HG03159 (cell line): Measurements from ENCODE around the gene DPP3.
"Not testable (repeated sequence)": the region's sequence is repeated elsewhere in the genome, so short reads cannot be mapped to it uniquely, and the experiment has no call there.

Source experiments
- ATAC-seq: cut with Tn5 transposase; IDR thresholded peaks from one replicate; pipeline ENCODE4 v1.9.1; 2021; ENCODE audit warnings: mild to moderate bottlenecking, moderate library complexity; ENCODE audit not compliant: unreplicated experiment

Gene DPP3, protein sequence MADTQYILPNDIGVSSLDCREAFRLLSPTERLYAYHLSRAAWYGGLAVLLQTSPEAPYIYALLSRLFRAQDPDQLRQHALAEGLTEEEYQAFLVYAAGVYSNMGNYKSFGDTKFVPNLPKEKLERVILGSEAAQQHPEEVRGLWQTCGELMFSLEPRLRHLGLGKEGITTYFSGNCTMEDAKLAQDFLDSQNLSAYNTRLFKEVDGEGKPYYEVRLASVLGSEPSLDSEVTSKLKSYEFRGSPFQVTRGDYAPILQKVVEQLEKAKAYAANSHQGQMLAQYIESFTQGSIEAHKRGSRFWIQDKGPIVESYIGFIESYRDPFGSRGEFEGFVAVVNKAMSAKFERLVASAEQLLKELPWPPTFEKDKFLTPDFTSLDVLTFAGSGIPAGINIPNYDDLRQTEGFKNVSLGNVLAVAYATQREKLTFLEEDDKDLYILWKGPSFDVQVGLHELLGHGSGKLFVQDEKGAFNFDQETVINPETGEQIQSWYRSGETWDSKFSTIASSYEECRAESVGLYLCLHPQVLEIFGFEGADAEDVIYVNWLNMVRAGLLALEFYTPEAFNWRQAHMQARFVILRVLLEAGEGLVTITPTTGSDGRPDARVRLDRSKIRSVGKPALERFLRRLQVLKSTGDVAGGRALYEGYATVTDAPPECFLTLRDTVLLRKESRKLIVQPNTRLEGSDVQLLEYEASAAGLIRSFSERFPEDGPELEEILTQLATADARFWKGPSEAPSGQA

DNA sequence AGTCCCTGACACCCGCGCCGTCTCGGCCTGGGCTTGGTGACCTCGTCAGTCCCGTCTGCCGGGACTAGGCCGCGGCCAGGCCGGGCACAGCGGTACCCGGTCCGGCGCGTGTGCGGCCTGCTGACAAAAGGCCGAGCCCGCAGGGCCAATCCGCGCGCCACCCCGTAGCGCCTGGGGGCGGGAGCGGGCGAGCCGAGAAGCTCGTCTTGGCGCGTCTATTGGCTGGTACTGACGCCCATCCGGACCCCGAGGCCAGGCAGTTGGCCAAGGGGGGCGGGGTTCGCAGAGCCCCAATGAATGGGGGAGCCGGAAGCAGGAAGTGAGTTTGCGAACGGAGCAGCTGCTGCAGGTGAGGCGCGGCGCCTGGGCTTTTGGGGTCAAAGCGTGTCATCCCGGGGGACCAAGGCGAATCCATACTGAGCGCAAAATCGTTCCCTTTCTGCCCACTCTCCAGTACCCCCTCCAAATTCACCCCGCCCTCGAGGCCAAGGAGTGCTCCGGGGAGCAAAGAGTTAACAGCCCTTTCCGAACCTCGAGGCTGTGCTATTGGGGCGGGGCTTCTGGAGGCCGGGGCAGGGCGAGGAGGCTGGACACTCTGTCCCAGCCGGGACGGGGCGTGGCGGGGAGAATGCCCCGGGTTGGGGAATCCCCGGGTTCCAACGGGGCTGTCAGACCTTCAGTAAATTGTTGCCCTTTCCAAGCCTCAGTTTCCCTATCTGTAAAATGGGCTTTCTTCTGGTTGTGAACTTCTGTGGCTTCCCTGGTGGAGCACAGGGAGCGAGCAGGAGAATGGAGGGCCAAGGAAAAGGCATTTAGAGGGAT lies at the start of gene DPP3:
Gene DPP3, plus strand, starts transcription at position 318 of the 822 bp plus-strand sequence. CDS start 1,767 bp downstream, outside the sequence.
- peak; percentile 83 for ATAC-seq

GRCh38 chr11:66431287-66431686 lies 48.9 kb upstream of the DPP3 start:
- ATAC-seq = not testable (repeated sequence)

GRCh38 chr11:66431871-66432329 lies 48.3 kb upstream of the DPP3 start:
- ATAC-seq = not testable (repeated sequence)

DNA sequence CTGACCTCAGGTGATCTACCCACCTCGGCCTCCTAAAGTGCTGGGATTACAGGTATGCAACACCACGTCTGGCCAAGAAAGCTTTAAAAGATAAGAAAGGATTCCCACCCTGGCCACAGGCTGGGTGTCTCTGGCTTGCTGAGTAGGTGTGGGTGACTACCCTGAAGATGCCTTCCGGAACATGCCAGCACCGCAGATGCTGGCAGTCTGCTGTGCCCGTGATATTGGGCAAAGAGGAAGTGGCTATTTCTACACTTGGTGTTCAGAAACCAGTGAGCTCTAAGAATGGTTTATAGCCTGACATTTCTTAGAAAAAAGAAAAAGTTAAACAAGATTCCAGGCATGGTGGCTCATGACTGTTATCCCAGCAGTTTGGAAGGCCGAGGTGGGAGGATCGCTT lies 47.6 kb upstream of the DPP3 start:
- no peak for ATAC-seq

DNA sequence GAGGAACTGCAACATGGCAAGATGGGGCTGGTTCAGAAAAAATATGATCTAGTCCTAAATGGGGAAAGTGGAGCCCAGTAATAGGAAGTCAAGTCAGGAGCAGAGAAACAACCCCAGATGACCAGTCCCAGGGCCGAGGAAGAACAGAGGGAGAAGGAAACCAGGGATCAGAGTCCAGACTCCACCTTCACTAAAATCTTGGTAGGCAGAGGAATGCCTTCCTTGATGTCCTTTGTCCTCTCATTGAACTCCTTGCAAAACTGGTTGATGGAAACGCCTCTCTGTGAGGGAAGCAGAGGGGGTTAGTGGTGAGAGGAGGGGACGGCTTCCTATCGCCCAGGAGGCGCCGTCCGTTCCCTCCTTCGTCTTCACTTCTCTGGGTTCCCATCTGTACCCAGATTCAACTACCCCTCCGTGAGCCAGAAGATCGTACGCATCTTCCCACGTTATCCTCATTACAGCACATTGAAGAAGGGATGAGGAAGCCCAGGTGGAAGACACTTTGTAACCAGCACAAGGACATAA lies 42.2 kb upstream of the DPP3 start:
- no peak for ATAC-seq

- peak; percentile 97 for ATAC-seq
Measured at GRCh38 chr11:66438504-66439466, 41.4 kb upstream of the DPP3 start, which contains the start of gene MRPL11. Gene MRPL11 (minus strand): TSS chr11:66438848. CDS start chr11:66438754, 94 bp downstream.

- not testable (repeated sequence) for ATAC-seq
Measured at GRCh38 chr11:66440101-66440939, 39.9 kb upstream of the DPP3 start.

DNA sequence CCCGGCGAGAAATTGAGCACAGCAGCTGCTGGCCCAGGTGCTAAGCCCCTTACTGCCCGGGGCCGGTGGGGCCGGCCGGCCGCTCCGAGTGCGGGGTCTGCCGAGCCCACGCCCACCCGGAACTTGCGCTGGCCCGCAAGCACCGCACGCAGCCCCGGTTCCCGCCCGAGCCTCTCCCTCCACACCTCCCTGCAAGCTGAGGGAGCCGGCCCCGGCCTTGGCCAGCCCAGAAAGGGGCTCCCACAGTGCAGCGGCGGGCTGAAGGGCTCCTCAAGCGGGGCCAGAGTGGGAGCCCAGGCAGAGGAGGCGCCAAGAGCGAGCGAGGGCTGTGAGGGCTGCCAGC lies 39.3 kb upstream of the DPP3 start:
- ATAC-seq = not testable (repeated sequence)

DNA sequence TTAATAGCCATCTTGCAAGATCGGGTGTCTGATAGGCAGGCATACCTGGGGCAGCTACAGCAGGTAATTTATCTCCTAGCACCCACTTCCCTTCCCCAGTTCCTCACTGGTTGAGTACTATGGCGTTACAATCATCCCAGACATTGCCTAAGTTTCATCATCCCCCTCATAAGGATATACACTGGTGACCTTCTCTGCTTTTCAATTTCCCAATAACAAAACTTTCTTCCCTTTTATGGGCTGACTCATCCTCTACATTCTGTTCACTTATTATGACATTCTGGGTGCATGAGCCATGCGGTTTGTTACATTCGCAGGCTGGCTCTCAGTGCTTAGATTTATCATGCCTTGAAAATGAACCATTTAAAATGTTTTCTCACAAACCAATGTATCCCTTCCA lies 36.6 kb upstream of the DPP3 start:
- no peak for ATAC-seq

- no peak for ATAC-seq
Measured at GRCh38 chr11:66447012-66447411, 33.2 kb upstream of the DPP3 start.

GRCh38 chr11:66448523-66448922 lies 31.7 kb upstream of the DPP3 start:
- ATAC-seq = no peak

DNA sequence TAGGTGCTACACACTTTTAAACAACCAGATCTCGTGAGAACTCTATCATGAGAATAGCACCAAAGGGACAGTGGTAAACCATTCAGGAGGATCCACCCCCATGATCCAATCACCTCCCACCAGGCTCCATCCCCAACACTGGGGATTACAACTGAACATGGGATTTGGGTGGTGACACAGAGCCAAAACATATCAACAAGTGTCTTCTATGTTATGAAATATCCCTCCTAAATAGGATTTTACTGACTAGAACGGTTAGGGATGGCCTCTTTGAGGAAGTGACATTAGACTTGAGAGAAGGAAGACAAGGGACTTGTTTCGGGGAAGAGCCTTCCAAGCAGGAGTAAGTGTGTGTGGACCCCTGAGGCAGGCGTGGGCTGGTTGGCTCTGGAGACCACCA lies 29.7 kb upstream of the DPP3 start:
- no peak for ATAC-seq

- ATAC-seq = no peak
Measured at GRCh38 chr11:66451663-66452062, 28.6 kb upstream of the DPP3 start.

DNA sequence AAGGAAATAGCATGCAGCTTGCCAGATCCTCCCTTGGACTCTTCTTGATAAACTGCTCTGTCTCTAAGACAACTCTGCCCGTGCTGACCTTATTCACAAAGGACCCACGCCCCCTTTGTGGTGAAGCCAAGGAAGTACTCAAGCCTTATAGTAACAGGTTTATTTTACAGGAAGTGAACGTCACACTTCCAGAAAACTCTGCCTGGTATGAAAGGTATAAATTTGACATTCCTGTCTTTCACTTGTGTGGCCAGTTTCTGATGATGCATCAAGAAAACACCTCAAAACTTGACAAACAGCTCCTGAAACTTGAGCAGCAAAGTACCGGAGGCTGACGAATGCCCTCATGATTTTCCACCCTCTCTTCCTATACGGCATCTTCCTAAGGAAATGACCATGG lies 26.0 kb upstream of the DPP3 start:
- no peak for ATAC-seq

DNA sequence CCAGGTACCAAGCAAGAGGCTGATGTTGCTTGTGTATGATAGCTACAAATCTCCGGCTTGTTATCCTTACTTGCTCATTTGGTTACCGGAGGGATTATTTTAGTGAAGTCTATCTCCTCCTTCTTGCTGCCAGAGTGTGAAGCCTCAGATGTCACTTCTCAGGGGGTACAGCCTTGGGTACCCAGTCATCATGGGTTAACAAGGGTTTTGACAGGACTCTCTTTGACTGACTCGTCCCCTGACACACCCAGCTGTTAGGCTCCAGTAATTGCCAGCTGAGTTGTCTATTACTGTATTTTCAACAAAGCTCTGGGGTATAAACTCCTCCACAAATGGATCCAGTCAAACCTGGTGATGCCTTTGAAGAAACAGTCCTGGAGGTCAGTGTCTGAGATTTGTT lies 25.4 kb upstream of the DPP3 start:
- no peak for ATAC-seq

DNA sequence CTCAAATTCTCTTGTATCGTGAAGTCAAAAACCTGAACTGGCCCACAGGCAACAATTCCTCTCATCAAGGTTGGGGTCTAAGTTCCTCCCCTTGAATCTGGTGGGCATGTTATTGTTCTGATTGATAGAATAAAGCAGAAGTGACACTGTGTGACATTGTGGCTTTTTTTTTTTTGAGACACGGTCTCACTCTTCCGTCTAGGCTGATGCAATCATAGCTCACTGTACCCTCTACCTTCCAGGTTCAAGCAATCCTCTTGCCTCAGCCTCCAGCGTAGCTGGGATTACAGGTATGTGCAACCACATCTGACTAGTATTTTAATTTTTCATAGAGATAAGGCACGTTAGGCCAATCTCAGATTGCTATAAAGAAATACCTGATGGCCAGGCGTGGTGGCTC lies 22.4 kb upstream of the DPP3 start:
- no peak for ATAC-seq

DNA sequence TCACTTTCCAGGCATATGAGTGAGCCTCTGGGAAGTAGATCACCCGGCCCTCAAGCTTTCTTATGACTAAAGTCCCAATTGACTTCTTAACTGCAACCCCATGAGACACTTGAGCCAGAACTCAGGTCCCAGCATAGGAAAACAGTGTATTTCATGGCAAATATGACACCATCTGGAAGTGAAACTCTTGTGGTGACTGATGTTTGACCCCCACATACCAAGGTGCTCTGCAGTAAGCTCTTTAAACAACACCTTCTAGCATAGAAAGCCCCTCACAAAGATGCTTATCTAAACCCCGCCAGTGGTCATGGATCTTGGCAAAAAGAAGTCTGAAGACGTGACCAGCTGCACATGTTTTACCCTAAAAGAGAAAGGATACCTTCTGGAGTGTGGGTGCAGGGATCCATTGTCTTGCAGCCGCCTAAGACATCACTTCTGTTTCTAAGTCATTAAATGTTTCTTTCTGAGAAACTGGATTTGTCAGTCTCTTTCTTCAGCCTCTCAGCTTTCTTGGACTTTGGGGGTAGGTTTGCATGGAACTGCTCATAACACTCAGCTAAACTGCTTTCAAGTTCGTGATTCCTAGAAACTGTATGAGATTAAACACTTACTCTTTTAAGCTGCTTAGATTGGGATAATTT lies 21.0 kb upstream of the DPP3 start:
- ATAC-seq = no peak

DNA sequence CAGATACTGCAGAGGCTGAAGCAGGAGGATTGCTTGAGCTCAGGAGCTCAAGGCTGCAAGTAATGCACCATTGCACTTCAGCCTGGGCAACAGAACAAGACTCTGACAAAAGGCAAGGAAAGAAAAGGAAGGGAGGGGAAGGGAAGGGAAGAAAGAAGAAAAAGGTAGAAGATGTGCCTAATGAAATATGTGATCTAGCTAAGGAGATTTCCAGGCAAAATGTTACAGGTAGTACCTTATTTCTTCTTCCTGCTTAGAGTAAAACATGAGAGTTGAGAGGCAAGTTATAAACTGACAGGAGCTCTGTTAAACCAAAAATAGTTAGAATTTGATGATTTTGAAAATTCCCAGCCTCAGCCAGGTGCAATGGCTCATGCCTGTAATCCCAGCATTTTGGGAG lies 18.2 kb upstream of the DPP3 start:
- no peak for ATAC-seq
